CD4-positive, alpha-beta T cell treated with Interleukin-17A for 1 hour (primary cell): ENCODE measurements around the gene SRD5A1.

Experiments used
- DNase-seq: peaks from one replicate; pipeline ENCODE4 v3.0.0-alpha.2; 2020

Gene SRD5A1

DNA sequence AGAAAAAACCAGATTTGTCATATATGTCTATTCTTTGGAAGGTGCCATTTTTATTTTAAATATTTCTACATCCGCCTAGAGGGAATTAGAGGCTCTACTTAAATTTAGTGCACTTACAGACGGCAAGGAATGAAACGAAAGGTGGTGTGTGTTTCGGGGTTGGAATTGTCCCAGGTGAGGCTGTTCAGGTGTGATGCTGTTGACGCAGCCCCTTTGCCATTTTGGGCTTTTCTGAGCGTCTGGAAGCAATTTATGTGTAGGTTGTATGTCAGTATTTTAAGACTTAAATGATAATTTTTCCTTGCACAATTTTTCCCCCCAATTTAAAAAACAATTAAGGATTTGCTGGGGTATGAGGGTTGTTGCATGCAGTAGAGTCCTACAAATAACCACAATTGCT is 82.0 kb downstream of the SRD5A1 start:
- DNase-seq = no peak

- peak; percentile 65 for DNase-seq
Measured at GRCh38 chr5:6715758-6716628, 82.8 kb downstream of the SRD5A1 start.

GRCh38 chr5:6716629-6717149 is 83.4 kb downstream of the SRD5A1 start:
- no peak for DNase-seq

DNA sequence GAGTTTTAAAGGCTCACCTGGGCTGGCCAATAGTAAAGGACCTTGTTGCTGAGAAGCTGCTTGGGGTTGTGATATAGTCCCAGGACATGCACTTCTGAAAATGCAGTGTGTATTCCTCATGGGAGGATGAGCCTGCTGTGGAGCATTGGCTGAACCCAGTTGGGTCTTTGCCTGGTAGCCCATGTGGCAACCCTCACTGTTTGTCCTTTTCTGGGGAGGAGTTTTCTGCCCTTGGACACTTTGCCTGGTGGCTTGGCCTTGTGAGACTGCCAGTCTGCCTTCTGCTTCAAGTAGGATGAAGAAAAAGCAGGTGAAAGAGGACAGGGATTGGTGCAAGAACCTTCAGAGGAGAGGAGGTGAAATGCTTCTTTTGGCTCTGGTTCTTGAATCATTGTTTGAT is 84.0 kb downstream of the SRD5A1 start:
- no peak for DNase-seq

GRCh38 chr5:6717687-6718086 is 84.4 kb downstream of the SRD5A1 start:
- no peak for DNase-seq

DNA sequence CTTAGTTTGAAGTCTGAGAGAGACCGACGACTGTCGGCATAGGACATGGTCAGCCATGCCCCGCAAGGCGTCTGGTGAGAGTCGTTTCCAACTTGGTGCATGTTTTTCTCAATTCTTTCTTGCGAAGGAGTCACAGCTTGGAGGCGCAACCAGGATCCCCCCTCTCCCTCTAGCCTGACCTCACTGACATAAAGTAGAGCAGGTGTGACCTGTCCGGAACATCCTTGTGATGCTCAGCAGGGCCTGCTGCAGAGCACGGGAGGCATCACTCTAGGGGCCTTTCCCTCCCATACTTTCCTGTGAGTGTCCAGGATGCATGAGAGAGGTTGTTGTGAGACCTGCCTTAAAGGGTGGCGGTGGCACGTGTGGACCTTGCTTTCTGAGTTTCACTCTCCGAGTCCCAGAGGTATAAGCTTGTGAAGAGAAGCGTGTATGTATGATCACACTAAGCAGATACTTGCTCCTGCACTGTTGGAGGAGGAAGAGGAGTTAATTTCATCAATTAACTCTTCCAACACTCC is 85.0 kb downstream of the SRD5A1 start:
- DNase-seq = no peak

DNA sequence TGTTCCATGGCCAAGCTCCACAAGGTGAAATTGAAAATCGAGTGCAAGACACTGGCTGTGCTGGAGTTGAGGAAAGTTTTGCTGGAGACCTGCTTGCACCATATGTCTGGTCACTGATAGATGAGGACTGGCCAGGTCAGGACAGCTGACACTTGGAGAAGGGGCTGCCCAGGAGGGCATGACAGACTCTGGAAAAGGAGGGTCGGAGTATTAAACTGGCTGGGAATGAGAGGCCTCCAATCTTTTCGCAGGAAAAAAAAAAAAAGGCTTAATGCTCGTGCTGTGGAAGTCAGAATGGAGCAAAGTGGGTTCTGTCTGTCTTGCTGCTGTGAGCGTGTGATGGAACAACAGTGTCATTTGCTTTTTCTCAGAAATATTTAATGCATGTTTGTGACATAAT is 85.5 kb downstream of the SRD5A1 start:
- DNase-seq = no peak

GRCh38 chr5:6719417-6719816 is 86.2 kb downstream of the SRD5A1 start:
- DNase-seq = no peak

- DNase-seq = no peak
Measured at GRCh38 chr5:6719896-6720560, 86.8 kb downstream of the SRD5A1 start.

GRCh38 chr5:6720561-6720921 is 87.3 kb downstream of the SRD5A1 start:
- DNase-seq = no peak

DNA sequence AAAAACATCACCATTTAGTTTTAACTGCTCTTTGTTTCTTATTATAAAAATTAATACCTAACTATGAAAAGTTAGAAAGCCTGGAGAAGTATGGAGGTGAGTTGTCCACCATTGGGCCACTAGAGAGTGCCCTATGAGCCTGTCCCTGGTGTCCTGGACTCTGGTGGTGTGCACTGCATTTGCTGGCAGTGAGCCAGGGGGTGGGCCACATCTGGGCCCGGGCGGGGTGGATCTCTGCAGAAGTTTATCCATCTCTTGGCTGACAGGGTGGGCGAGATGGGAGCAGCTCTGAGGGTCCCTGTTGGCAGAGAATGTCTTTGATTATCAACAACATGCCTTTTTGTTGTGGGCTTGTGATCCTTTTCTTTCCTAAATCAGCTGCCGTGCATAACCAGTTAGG is 88.2 kb downstream of the SRD5A1 start:
- no peak for DNase-seq

DNA sequence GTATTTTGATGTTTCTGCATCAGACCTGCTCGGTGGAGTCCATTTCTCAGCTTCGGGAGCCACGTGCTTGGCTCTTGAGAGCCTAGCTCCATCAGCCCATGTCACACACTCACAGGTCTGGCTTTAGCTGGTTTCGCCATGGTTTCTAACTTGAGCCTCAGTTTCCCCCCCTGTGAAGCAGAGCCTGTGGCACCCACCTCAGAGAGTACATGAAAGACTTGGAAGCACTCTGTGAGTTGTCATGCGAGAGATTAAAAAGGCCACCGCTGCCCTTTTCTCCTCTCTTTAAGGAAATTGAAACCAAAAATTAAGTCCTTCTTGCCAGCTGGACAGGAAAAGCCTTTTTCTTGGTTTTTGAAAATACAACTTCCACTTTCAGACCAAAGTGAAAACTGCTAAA is 88.8 kb downstream of the SRD5A1 start:
- DNase-seq = no peak

DNA sequence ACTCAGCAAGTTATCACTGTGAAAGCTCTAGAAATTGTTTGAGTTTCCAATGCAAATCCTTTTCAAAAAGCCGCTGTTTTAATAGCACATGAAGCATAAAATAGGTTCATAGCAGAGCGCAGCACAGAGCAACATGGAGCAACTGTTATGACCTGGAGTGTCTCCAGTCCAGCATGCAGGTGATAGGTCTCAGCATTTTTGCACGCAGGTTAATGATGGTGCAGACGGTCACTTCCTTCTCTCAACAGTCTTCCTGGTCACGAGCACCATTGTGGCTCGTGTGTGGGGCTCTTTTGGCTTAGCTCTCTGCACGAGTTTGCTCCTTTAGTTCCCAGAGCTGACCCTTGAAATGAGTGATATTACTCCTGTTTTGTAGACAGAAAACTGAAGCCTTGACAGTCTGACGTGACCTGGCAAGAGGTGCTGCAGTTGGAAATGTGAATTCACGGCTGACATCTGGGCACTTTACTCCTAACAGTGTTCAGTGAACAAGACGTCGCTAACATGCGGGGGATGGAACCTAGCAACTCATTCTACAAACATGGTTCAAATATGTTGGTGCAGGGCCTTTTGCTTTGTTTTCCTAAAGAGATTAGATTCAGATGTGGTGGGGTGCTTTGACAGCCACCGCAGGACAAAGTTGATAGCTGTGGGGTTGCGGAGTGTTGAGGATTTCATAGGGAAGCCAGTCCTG is 90.0 kb downstream of the SRD5A1 start:
- no peak for DNase-seq

DNA sequence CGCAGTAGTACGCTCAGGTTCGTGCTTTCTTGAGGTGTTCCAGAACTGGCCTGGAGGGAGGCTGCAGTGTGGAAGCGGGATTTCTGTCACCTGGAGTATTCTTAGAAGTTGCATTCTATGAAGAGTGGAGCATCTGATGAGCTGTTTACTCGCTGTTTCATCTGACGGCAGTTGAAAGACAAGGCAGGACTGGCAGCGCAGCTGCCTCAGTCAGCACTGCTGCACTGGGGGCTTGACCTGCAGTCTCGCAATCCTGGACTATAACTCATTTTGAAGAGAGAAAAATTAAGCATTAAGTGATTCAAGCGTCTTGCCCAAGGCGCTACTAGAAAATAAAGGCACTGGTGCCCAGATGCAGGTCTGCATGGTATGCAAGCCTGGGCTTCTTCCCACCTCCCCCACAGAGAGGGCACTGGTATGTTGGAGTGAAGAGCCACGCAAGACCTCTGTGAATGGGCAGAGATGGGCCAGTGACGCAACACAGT is 90.6 kb downstream of the SRD5A1 start:
- no peak for DNase-seq
